Measurements from ENCODE around the gene STMND1. TPM values are rescaled to one million over a fixed set of nuclear protein-coding genes. Genes with fewer than 3 reads are reported as not detected.

The STMND1 gene
- total RNA-seq, 3 donors from 2014 or later (not counting 1 experiment from before 2014, with no cell fraction given), result not detected

- Histone ChIP-seq H3K27me3 (ENCODE audit: control insufficient read depth, insufficient read depth, low read length) (no peaks in the 10 kb centered on the region), H3K27ac (ENCODE audit: low read length) (no peak overlapping the region), H3K4me1 (ENCODE audit: control insufficient read depth, insufficient read depth, low read length) (no peaks in the 10 kb centered on the region), H3K4me3 (ENCODE audit: low read length) (no peak overlapping the region), H3K9me3 (ENCODE audit: control insufficient read depth, insufficient read depth, low read length) (no peaks in the 10 kb centered on the region), H3K36me3 (ENCODE audit: control insufficient read depth, insufficient read depth, low read length) (no peaks in the 10 kb centered on the region)
- Mint-ChIP-seq H3K4me1 (no peaks in the 10 kb centered on the region), H3K9me3 (no peaks in the 10 kb centered on the region), H3K27me3 (ENCODE audit: low read depth in 2 of 2) (peaks cover 3 to 31% of the 10 kb centered on the region in 2 donors), H3K27ac (no peak overlapping the region), H3K4me3 (no peak overlapping the region), H3K36me3 (no peaks in the 10 kb centered on the region)
- no peak for ATAC-seq
- WGBS (ENCODE audit: insufficient coverage), result 92% methylated on average over 5 of the region's 5 CpGs
- TF ChIP-seq, protein P1, sequence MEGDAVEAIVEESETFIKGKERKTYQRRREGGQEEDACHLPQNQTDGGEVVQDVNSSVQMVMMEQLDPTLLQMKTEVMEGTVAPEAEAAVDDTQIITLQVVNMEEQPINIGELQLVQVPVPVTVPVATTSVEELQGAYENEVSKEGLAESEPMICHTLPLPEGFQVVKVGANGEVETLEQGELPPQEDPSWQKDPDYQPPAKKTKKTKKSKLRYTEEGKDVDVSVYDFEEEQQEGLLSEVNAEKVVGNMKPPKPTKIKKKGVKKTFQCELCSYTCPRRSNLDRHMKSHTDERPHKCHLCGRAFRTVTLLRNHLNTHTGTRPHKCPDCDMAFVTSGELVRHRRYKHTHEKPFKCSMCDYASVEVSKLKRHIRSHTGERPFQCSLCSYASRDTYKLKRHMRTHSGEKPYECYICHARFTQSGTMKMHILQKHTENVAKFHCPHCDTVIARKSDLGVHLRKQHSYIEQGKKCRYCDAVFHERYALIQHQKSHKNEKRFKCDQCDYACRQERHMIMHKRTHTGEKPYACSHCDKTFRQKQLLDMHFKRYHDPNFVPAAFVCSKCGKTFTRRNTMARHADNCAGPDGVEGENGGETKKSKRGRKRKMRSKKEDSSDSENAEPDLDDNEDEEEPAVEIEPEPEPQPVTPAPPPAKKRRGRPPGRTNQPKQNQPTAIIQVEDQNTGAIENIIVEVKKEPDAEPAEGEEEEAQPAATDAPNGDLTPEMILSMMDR (IDR thresholded peaks at IDR 0.05), result no peak
- no peak for DNase-seq
- intact Hi-C loops (cut with micrococcal nuclease), result no loop called here
Observed at GRCh38 chr6:17179530-17180073, 77.8 kb downstream of the STMND1 start.

Other genes with a start within 250 kb of the STMND1 start
- gene RBM24, start 179.3 kb downstream of the STMND1 start, total RNA-seq, result not detected